ENCODE results near the gene AZU1.
"Not testable (repeated sequence)": the region's sequence is repeated elsewhere in the genome, so short reads cannot be mapped to it uniquely, and the experiment has no call there.

The AZU1 gene

GRCh38 chr19:814152-815078 lies 13.2 kb upstream of the AZU1 start:
- Histone ChIP-seq H3K79me1 (ENCODE audit: low read length) (no peaks in the 10 kb centered on the region), H4K5ac (ENCODE audit: low read length) (no peak overlapping the region), H3K4ac (ENCODE audit: low read depth, low read length) (no peak overlapping the region), H3K27ac (ENCODE audit: low read depth, low read length) (no peak overlapping the region), H3K9ac (ENCODE audit: low read length) (no peak overlapping the region), H3K23ac (ENCODE audit: low read length) (no peak overlapping the region), H3K4me3 (ENCODE audit: low read length) (no peak overlapping the region), H2BK120ac (ENCODE audit: low read depth, low read length) (no peak overlapping the region), H3K79me2 (ENCODE audit: control insufficient read depth, insufficient read depth, low read length) (no peaks in the 10 kb centered on the region), H4K8ac (ENCODE audit: low read depth, low read length) (no peak overlapping the region), H3K18ac (ENCODE audit: low read length) (no peak overlapping the region), H3K4me1 (ENCODE audit: control insufficient read depth, low read depth, low read length) (no peaks in the 10 kb centered on the region), H3K4me2 (ENCODE audit: low read length) (no peak overlapping the region), H2BK15ac (replicated peaks; ENCODE audit: low read depth) (no peak overlapping the region), H2BK5ac (ENCODE audit: low read length) (no peak overlapping the region), H3K27me3 (ENCODE audit: insufficient read depth, low read length, poor library complexity) (no peaks in the 10 kb centered on the region), H2AK5ac (ENCODE audit: low read length) (no peak overlapping the region), H3K36me3 (ENCODE audit: control insufficient read depth, insufficient read depth, low read length) (peaks cover 12% of the 10 kb centered on the region), H3K56ac (ENCODE audit: low read length) (no peak overlapping the region)
- no peak for DNase-seq
- no CpG with 5 or more reads among the region's 49 CpGs for WGBS (ENCODE audit: extremely low coverage, insufficient coverage, low lambda C conversion rate)

GRCh38 chr19:815079-815774 lies 12.4 kb upstream of the AZU1 start:
- Histone ChIP-seq H3K4ac (ENCODE audit: low read depth, low read length) (no peak overlapping the region), H2BK5ac (ENCODE audit: low read length) (no peak overlapping the region)

GRCh38 chr19:815775-816499 lies 11.7 kb upstream of the AZU1 start:
- H2AK5ac ChIP-seq (ENCODE audit: low read length), result no peak overlapping the region
- H3K18ac ChIP-seq (ENCODE audit: low read length), result no peak overlapping the region
- H3K79me1 ChIP-seq (ENCODE audit: low read length), result no peaks in the 10 kb centered on the region
- no peak overlapping the region for H3K9ac ChIP-seq (ENCODE audit: low read length)
- H3K27me3 ChIP-seq (ENCODE audit: insufficient read depth, low read length, poor library complexity), result no peaks in the 10 kb centered on the region
- no peak overlapping the region for H4K8ac ChIP-seq (ENCODE audit: low read depth, low read length)
- 100% methylated on average over 1 of the region's 13 CpGs for WGBS (ENCODE audit: extremely low coverage, insufficient coverage, low lambda C conversion rate)
- H4K5ac ChIP-seq (ENCODE audit: low read length), result no peak overlapping the region
- H3K4me3 ChIP-seq (ENCODE audit: low read length), result no peak overlapping the region
- no peak overlapping the region for H2BK15ac ChIP-seq (replicated peaks; ENCODE audit: low read depth)
- no peak overlapping the region for H3K27ac ChIP-seq (ENCODE audit: low read depth, low read length)
- H3K4ac ChIP-seq (ENCODE audit: low read depth, low read length), result no peak overlapping the region
- DNase-seq, result no peak
- H2BK120ac ChIP-seq (ENCODE audit: low read depth, low read length), result no peak overlapping the region
- no peak overlapping the region for H2BK5ac ChIP-seq (ENCODE audit: low read length)
- no peak overlapping the region for H3K56ac ChIP-seq (ENCODE audit: low read length)
- no peaks in the 10 kb centered on the region for H3K79me2 ChIP-seq (ENCODE audit: control insufficient read depth, insufficient read depth, low read length)
- H3K23ac ChIP-seq (ENCODE audit: low read length), result no peak overlapping the region
- no peak overlapping the region for H3K4me2 ChIP-seq (ENCODE audit: low read length)
- H3K4me1 ChIP-seq (ENCODE audit: control insufficient read depth, low read depth, low read length), result no peaks in the 10 kb centered on the region
- peaks cover 8% of the 10 kb centered on the region for H3K36me3 ChIP-seq (ENCODE audit: control insufficient read depth, insufficient read depth, low read length)

More at GRCh38 chr19:815079-815774, 12.4 kb upstream of the AZU1 start:
- no peak overlapping the region for H3K9ac ChIP-seq (ENCODE audit: low read length)
- no peaks in the 10 kb centered on the region for H3K79me1 ChIP-seq (ENCODE audit: low read length)
- H3K79me2 ChIP-seq (ENCODE audit: control insufficient read depth, insufficient read depth, low read length), result no peaks in the 10 kb centered on the region
- H3K36me3 ChIP-seq (ENCODE audit: control insufficient read depth, insufficient read depth, low read length), result peaks cover 10% of the 10 kb centered on the region
- no peak overlapping the region for H3K4me3 ChIP-seq (ENCODE audit: low read length)
- H3K18ac ChIP-seq (ENCODE audit: low read length), result no peak overlapping the region
- no CpG with 5 or more reads among the region's 47 CpGs for WGBS (ENCODE audit: extremely low coverage, insufficient coverage, low lambda C conversion rate)
- H3K27ac ChIP-seq (ENCODE audit: low read depth, low read length), result no peak overlapping the region
- H4K8ac ChIP-seq (ENCODE audit: low read depth, low read length), result no peak overlapping the region
- H2BK120ac ChIP-seq (ENCODE audit: low read depth, low read length), result no peak overlapping the region
- H4K5ac ChIP-seq (ENCODE audit: low read length), result no peak overlapping the region
- H3K4me2 ChIP-seq (ENCODE audit: low read length), result no peak overlapping the region
- H2BK15ac ChIP-seq (replicated peaks; ENCODE audit: low read depth), result no peak overlapping the region
- no peak overlapping the region for H3K56ac ChIP-seq (ENCODE audit: low read length)
- H3K23ac ChIP-seq (ENCODE audit: low read length), result no peak overlapping the region
- H3K27me3 ChIP-seq (ENCODE audit: insufficient read depth, low read length, poor library complexity), result no peaks in the 10 kb centered on the region
- H2AK5ac ChIP-seq (ENCODE audit: low read length), result no peak overlapping the region
- no peaks in the 10 kb centered on the region for H3K4me1 ChIP-seq (ENCODE audit: control insufficient read depth, low read depth, low read length)
- no peak for DNase-seq

- no peak overlapping the region for H3K4me2 ChIP-seq (ENCODE audit: low read length)
- H3K4me1 ChIP-seq (ENCODE audit: control insufficient read depth, low read depth, low read length), result no peaks in the 10 kb centered on the region
- no peak overlapping the region for H3K18ac ChIP-seq (ENCODE audit: low read length)
- no peaks in the 10 kb centered on the region for H3K79me2 ChIP-seq (ENCODE audit: control insufficient read depth, insufficient read depth, low read length)
- no peak overlapping the region for H3K23ac ChIP-seq (ENCODE audit: low read length)
- no peak overlapping the region for H4K5ac ChIP-seq (ENCODE audit: low read length)
- no peak overlapping the region for H3K9ac ChIP-seq (ENCODE audit: low read length)
- no peak overlapping the region for H3K56ac ChIP-seq (ENCODE audit: low read length)
- no peaks in the 10 kb centered on the region for H3K79me1 ChIP-seq (ENCODE audit: low read length)
- no peak overlapping the region for H2BK15ac ChIP-seq (replicated peaks; ENCODE audit: low read depth)
- H4K8ac ChIP-seq (ENCODE audit: low read depth, low read length), result no peak overlapping the region
- 100% methylated on average over 2 of the region's 2 CpGs for WGBS (ENCODE audit: extremely low coverage, insufficient coverage, low lambda C conversion rate)
- no peaks in the 10 kb centered on the region for H3K27me3 ChIP-seq (ENCODE audit: insufficient read depth, low read length, poor library complexity)
- peaks cover 8% of the 10 kb centered on the region for H3K36me3 ChIP-seq (ENCODE audit: control insufficient read depth, insufficient read depth, low read length)
- no peak overlapping the region for H3K27ac ChIP-seq (ENCODE audit: low read depth, low read length)
- H2BK120ac ChIP-seq (ENCODE audit: low read depth, low read length), result no peak overlapping the region
- no peak for DNase-seq
- no peak overlapping the region for H3K4me3 ChIP-seq (ENCODE audit: low read length)
- no peak overlapping the region for H2AK5ac ChIP-seq (ENCODE audit: low read length)
- no peak overlapping the region for H3K4ac ChIP-seq (ENCODE audit: low read depth, low read length)
- H2BK5ac ChIP-seq (ENCODE audit: low read length), result no peak overlapping the region
Measured at GRCh38 chr19:816500-816857, 11.2 kb upstream of the AZU1 start.

- not testable (repeated sequence) for H3K79me1 ChIP-seq (ENCODE audit: low read length); H2BK5ac ChIP-seq (ENCODE audit: low read length); H3K27ac ChIP-seq (ENCODE audit: low read depth, low read length); H3K4me3 ChIP-seq (ENCODE audit: low read length); H3K36me3 ChIP-seq (ENCODE audit: control insufficient read depth, insufficient read depth, low read length); H2BK15ac ChIP-seq (replicated peaks; ENCODE audit: low read depth); H3K79me2 ChIP-seq (ENCODE audit: control insufficient read depth, insufficient read depth, low read length); H4K5ac ChIP-seq (ENCODE audit: low read length); H3K4me1 ChIP-seq (ENCODE audit: control insufficient read depth, low read depth, low read length); H3K9ac ChIP-seq (ENCODE audit: low read length); H3K18ac ChIP-seq (ENCODE audit: low read length); H2BK120ac ChIP-seq (ENCODE audit: low read depth, low read length); H3K27me3 ChIP-seq (ENCODE audit: insufficient read depth, low read length, poor library complexity); H4K8ac ChIP-seq (ENCODE audit: low read depth, low read length); H2AK5ac ChIP-seq (ENCODE audit: low read length); DNase-seq; H3K23ac ChIP-seq (ENCODE audit: low read length); H3K4me2 ChIP-seq (ENCODE audit: low read length); H3K4ac ChIP-seq (ENCODE audit: low read depth, low read length); H3K56ac ChIP-seq (ENCODE audit: low read length)
- WGBS (ENCODE audit: extremely low coverage, insufficient coverage, low lambda C conversion rate), result no CpG with 5 or more reads among the region's 5 CpGs
Measured at GRCh38 chr19:820212-820611, 7.4 kb upstream of the AZU1 start.
